ENCODE data around the gene HPCAL1.

Gene HPCAL1

GRCh38 chr2:10426726-10427617 is 124.3 kb downstream of the HPCAL1 start:
- no peak for DNase-seq (ENCODE audit: low spot score)

GRCh38 chr2:10427618-10427949 is 124.9 kb downstream of the HPCAL1 start:
- DNase-seq (ENCODE audit: low spot score), result no peak

- DNase-seq (ENCODE audit: low spot score), result no peak
Observed at GRCh38 chr2:10428355-10428754, 125.7 kb downstream of the HPCAL1 start.

- no peak for DNase-seq (ENCODE audit: low spot score)
Observed at GRCh38 chr2:10428924-10429323, 126.2 kb downstream of the HPCAL1 start.

- no peak for DNase-seq (ENCODE audit: low spot score)
Observed at GRCh38 chr2:10430886-10431622, 128.3 kb downstream of the HPCAL1 start.

GRCh38 chr2:10431797-10432196 is 129.1 kb downstream of the HPCAL1 start:
- DNase-seq (ENCODE audit: low spot score), result peak; percentile 40

- peak; percentile 56 for DNase-seq (ENCODE audit: low spot score)
Observed at GRCh38 chr2:10432311-10433181, 129.8 kb downstream of the HPCAL1 start.

GRCh38 chr2:10433264-10433946 is 130.7 kb downstream of the HPCAL1 start:
- DNase-seq (ENCODE audit: low spot score), result no peak

- DNase-seq (ENCODE audit: low spot score), result no peak
Observed at GRCh38 chr2:10433947-10434885, 131.5 kb downstream of the HPCAL1 start.

GRCh38 chr2:10434886-10435819 is 132.4 kb downstream of the HPCAL1 start:
- peak; percentile 93 for DNase-seq (ENCODE audit: low spot score)

GRCh38 chr2:10435820-10436204 is 133.1 kb downstream of the HPCAL1 start:
- no peak for DNase-seq (ENCODE audit: low spot score)

- no peak for DNase-seq (ENCODE audit: low spot score)
Observed at GRCh38 chr2:10436583-10437110, 133.9 kb downstream of the HPCAL1 start.

- no peak for DNase-seq (ENCODE audit: low spot score)
Observed at GRCh38 chr2:10437806-10438205, 135.1 kb downstream of the HPCAL1 start.

GRCh38 chr2:10438688-10439087 is 136.0 kb downstream of the HPCAL1 start:
- DNase-seq (ENCODE audit: low spot score), result no peak

GRCh38 chr2:10439185-10439879 is 136.6 kb downstream of the HPCAL1 start:
- no peak for DNase-seq (ENCODE audit: low spot score)

- DNase-seq (ENCODE audit: low spot score), result no peak
Observed at GRCh38 chr2:10439971-10440370, 137.3 kb downstream of the HPCAL1 start.

- DNase-seq (ENCODE audit: low spot score), result no peak
Observed at GRCh38 chr2:10440736-10441135, 138.0 kb downstream of the HPCAL1 start.

GRCh38 chr2:10441948-10442347 is 139.2 kb downstream of the HPCAL1 start:
- no peak for DNase-seq (ENCODE audit: low spot score)
